GM19397 (cell line): Measurements from ENCODE around the gene CAMKV.
A peak's percentile ranks its signal among the peaks of the same experiment; 100 is the strongest.
"Not testable (repeated sequence)": the region's sequence is repeated elsewhere in the genome, so short reads cannot be mapped to it uniquely, and the experiment has no call there.

Experiments
- ATAC-seq: cut with Tn5 transposase; IDR thresholded peaks from one replicate; pipeline ENCODE4 v1.9.1; 2021; ENCODE audit warnings: mild to moderate bottlenecking, moderate library complexity; ENCODE audit not compliant: unreplicated experiment

The CAMKV gene

DNA sequence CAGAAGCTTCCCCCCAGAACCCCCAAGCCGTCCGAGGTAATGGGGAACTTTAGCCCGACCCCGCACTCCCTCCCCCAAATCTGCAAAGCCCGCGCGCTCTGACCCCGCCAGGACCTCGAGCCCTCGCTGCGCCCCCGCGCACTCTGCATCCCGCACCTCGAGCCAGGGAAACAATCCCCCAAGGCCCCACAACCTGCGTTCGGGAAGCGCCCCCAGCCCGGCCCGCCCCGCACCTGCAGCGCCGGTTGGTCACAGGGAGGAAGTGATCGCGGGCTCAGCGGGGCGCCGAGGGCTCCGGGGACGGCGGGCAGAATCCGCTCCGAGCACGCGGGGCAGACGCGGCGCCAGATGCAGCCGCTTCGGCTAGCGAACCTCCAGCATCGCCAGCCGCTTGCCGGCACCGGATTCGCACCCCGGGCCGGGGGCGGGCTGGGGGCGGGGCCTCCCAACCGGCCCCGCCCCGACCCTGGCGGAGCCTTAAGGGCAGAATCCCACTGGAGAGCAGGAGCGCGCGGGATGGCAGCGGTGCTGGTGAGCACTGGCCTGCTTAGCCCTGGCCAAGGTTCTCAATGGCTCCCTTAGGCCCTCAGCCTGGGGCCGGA, at the start of gene CAMKV:
Gene CAMKV, minus strand, starts transcription at position 382 of the 602 bp plus-strand sequence. CDS start 7,518 bp downstream, outside the sequence.
- ATAC-seq = no peak

DNA sequence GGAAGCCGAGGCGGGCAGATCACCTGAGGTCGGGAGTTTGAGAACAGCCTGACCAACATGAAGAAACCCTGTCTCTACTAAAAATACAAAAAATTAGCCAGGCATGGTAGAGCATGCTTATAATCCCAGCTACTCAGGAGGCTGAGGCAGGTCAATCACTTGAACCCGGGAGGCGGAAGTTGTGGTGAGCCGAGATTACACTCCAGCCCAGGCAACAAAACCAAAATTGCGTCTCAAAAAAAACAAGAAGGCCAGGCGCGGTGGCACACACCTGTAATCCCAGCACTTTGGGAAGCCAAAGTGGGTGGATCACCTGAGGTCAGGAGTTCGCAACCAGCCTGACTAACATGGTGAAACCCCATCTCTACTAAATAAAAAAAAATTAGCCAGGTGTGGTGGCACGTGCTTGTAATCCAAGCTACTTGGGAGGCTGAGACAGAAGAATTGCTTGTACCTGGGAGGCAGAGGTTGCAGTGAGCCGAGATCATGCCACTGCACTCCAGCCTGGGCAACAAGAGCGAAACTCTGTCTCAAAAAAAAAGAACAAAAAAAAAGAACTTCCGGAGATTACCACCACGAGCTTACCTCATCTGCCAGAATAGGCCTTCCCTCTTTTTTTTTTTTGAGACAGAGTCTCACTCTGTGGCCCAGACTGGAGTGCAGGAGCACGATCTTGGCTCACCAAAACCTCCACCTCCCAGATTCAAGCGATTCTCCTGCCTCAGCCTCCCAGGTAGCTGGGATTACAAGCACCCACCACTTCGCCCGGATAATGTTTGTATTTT, 48.3 kb upstream of the CAMKV start:
- not testable (repeated sequence) for ATAC-seq

GRCh38 chr3:49916686-49917085, 47.0 kb upstream of the CAMKV start:
- ATAC-seq = no peak

DNA sequence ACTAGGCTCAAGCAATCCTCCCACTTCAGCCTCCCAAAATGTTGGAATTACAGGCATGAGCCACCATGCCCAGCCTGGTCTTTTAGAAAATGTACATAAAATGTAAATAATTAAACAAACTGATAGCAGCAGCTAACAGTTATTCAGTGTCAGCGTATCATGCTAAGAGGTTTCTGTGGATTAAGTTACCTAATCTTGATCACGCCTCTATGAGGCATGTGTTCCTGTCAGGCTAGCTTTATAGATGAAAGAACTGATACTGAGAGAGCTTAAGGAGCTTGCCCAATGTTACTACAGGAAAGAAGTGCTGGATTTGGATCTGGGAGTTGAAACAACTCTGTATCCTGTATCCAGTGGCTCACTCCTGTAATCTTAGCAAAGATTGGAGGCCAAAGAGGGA, 45.2 kb upstream of the CAMKV start:
- ATAC-seq = no peak

- no peak for ATAC-seq
Measured at GRCh38 chr3:49912881-49913281, 43.2 kb upstream of the CAMKV start.

DNA sequence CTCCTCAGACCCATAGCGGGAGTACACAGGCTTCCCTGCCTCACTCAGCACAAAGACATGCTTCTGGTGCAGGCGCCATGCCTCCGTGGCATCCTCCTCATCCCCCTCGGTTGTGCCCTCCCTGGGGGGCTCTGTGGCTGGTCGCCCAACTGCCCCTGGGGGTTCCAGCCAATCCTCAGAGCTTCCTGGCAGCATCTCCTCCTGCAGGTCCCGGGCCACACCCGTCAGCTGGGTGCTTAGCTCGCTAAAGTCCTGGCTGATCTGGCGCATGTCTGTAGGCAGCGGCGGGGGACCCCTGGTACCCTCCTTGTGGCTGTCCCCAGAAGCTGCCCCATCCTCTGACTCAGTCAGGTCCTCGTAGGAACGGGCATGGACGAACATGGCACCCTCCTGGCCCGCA, 41.9 kb upstream of the CAMKV start:
- ATAC-seq = no peak

DNA sequence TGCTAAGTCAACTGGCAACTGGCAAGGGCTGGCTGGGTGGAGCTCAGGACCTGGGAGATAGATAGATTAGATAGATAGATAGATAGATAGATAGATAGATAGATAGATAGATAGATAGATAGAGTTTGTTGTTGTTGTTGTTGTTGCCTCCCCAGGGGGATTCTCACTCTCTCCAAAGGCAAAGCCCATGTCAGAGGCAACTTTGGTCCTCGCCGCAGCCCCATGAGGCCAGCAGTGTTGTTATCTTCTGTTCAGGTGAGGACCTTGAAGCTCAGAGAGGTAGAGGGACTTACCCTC, 41.4 kb upstream of the CAMKV start:
- no peak for ATAC-seq

- ATAC-seq = no peak
Measured at GRCh38 chr3:49910409-49911123, 40.9 kb upstream of the CAMKV start.

DNA sequence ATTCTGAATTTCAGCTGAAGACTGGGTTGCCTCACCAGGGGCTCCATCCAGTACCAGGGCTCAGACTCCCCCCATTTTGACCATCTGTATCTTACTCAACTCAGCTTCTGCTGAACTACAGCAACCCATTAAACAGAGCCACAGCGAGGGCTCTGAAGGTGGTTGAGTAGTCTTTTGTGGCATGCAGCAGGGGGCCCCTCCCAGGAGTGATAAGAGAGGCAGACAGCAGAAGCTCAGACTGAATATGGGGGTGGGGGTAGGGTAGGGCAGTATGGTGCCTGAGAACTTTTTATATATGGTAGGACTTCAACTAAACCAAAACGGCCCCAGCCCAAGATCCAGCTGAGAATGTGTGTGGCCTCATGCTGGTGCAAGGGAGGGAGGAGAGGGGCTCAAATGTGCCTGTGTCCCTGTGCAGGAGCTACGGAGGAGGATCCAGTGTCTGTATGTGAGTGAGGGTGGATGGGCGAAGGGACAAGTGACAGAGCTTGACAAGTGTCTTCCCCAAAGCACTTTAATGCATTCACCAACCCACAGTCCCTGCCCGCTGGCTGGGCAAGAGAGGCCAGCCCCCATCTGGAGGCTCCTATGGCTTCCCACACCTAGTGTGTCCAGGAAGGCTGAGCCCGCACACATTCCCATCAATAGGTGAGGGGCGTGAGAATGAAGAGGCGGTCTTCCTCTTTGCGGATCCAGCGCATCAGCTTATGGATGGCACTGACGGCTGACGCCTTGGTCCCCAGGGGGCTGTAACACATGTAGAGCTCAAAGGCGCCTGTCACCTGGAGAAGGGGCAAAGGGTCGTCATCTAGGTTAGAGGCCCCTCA, 38.9 kb upstream of the CAMKV start:
- no peak for ATAC-seq

GRCh38 chr3:49906073-49906743, 36.5 kb upstream of the CAMKV start:
- no peak for ATAC-seq

GRCh38 chr3:49904448-49904847, 34.7 kb upstream of the CAMKV start:
- ATAC-seq = not testable (repeated sequence)

GRCh38 chr3:49903451-49904424, 34.0 kb upstream of the CAMKV start, which contains the start of gene MST1R:
TSS of gene MST1R (minus strand) at chr3:49903873. CDS start at chr3:49903609, 264 bp downstream.
- peak; percentile 79 for ATAC-seq

- ATAC-seq = no peak
Measured at GRCh38 chr3:49902511-49903345, 33.0 kb upstream of the CAMKV start.

DNA sequence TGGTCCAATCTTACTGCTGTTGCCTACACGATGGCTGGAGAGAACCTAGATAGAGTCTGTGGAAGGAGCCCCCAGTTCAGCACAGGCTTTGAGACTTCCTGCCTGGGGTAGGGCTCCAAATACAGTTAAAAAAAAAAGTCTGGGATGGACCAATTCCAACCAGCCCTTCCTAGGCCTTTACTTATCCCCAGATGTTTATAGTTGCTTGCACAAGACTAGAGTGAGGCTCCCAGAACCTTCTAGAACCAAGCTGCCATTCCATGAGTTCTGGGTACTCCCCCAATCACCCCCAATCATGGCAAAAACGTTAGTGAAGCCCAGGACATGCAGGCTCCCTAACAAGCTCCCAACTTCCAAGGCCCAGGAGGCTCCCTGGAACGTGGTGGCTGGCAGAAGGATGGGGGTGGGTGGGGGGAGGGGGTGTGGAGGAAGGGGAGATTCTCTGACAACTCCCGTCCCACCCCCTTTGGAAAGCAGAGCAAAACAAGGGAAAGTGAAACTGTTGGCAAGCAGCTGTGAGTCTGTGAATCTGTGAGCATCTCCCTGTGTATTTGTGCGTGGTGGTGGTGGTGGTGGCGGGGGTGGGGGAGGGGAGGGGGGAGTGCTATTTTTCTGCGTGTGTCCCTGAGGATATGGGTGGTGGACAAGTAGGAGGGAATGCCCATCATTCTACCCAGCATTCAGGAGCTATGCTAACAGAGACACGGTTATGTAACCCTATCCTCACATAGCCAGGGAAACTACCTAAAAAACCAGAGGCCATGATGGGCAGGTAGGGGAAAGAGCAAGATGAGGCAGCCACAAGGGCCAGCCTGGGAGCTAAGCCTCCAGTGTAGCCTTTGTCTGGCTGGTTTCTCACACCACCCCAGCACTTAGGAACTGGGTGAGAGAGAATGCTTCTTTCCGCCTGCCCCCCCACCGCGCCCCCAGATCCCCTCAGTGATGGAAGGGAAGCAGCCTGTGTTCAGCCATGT, 31.9 kb upstream of the CAMKV start:
- ATAC-seq = no peak

- ATAC-seq = no peak
Measured at GRCh38 chr3:49900491-49901153, 30.9 kb upstream of the CAMKV start.

DNA sequence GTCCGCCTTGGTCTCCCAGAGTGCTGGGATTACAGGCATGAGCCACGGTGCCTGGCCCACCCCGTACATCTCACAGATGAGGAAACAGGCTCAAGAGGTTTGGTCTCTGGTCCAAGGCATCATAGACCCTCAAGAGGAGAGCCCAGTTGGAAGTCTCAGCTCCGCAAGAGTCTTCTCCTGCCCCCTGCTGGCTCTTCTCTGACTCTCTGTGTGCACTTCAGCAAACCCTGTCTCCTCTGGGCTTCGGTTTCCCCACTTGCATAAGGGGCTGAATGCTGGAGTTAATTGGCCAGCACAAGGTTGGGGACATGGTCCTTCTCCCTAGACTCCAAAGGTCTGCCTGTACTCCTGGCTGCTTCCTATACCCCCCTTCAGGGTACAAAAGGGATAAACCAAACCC, 30.1 kb upstream of the CAMKV start:
- no peak for ATAC-seq

DNA sequence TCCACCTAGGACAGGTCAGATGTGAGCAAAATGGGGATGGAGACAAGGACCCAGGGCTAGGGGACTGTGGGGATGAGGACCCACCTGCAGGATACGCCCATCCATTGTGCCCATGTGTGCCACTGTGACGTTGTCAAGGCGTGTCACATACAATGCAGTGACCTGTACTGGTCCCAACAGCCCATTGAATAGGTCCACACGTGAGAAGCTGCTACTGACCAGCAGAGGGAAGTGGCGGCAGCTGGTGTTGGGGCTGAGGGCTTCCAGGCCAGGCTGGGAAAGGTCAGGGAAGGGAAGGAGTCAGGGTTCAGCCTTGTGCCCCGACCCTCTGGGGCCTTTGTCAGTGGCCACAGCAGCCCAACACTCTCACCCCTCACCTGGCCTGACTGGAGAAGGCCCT, 29.3 kb upstream of the CAMKV start:
- ATAC-seq = no peak
